CD4-positive, alpha-beta T cell treated with Interleukin-15 for 1 hour (primary cell): ENCODE results near the gene COL7A1.
"Not testable (repeated sequence)": the region's sequence is repeated elsewhere in the genome, so short reads cannot be mapped to it uniquely, and the experiment has no call there.

Experiments
- DNase-seq: peaks from one replicate; pipeline ENCODE4 v3.0.0-alpha.2; 2020

The COL7A1 gene

DNA sequence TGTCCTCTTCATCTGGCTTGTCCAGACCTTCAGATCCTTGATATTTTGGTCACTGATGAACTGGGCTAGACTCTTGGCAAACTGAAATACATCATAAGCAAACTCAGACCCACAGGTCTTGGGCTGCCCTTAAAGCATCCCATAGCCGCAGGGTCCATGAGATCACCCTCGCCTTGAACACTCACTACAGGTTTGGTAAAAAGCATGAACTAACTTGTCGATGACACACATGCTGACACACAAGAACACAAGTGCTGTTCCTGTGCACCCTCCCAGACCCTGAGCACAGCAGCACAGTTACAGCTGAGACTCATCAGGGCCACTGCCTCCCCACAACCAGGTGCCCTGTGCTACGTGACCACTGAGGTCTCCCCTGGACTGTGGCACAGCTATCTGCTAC is 59.6 kb downstream of the COL7A1 start:
- DNase-seq = no peak

DNA sequence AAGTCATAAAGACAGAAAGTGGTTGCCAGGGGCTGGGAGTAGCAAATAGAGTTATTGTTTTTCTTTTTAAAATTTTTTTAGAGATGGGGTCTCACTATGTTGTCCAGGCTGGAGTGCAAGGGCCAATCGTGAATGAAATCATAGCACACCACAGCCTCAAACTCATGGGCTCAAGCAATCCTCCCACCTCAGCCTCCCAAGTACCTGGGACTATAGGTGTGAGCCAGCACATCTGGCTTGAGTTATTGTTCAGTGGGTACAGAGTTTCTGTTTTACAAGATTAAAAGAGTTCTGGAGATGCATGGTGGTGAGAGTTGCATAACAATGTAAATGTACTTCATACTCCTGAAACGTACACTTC is 62.2 kb downstream of the COL7A1 start:
- no peak for DNase-seq

DNA sequence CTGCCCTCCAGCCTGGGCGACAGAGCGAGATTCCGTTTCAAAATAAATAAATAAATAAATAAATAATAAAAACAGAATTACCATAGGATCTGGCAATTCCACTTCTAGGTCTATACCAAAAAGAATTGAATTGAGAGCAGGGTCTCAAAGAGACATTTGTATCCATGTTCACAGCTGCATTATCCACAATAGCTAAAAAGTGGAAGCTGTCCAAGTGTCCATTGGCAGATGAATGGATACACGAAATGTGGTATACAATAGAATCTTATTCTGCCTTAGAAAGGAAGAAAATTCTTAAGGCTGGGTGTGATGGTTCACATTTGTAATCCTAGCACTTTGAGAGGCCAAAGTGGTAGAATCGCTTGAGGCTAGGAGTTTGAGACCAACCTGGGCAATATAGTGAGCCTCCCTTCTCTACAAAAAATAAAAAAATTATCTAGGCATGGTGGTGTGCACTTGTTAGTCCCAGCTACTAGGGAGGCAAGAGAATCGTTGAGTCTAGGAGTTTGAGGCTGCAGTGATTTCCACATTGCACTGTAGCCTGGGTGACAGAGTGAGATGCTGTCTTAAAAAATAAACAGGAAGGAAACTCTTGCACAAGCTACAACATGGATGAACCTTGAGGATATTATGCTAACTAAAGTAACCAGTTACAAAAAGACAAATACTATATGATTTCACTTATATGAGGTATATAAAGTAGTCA is 62.7 kb downstream of the COL7A1 start:
- no peak for DNase-seq

DNA sequence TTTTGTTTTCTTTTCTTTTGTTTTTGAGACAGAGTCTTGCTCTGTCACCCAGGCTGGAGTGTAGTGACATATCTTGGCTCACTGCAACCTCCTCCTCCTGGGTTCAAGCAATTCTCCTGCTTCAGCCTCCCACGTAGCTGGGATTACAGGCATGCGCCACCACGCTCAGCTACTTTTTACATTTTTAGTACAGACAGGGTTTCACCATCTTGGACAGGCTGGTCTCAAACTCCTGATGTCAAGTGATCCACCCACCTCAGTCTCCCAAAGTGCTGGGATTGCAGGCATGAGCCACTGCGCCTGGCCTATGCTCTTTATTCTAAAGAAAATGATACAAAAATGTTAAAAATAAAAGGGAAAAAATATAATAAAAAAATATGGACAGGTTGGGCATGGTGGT is 64.4 kb downstream of the COL7A1 start:
- DNase-seq = not testable (repeated sequence)

DNA sequence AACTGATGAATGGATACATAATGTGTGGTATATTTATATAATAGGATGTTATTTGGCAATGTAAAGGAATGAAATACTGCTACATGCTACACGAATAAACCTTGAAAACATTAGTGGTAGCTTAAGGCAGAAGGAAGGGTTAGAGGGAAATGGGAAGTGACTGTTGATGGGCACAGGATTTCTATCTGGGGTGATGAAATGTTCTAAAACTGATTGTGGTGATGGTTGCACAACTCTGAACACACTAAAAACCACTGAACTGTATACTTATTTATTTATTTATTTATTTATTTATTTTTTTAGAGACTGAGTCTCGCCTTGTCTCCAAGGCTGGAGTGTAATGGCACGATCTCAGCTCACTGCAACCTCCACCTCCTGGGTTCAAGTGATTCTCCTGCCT is 66.4 kb downstream of the COL7A1 start:
- DNase-seq = no peak

DNA sequence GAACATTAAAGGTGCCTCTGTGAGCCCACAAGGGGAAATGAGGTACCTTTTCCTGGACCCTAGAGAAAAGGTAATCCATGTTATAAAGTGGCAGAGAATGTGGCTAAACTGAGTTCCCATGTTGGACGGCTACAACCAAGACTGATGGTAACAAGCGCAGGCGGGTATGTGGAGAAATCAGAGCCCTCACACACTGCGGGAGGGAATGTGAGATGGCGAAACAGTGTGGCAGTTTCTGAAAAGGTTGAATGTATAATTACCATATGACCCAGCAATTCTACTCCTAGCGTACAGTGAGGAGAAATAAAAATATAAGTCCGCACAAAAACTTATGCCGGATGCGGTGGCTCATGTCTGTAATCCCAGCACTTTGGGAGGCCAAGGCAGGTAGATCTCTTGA is 67.1 kb downstream of the COL7A1 start:
- no peak for DNase-seq

DNA sequence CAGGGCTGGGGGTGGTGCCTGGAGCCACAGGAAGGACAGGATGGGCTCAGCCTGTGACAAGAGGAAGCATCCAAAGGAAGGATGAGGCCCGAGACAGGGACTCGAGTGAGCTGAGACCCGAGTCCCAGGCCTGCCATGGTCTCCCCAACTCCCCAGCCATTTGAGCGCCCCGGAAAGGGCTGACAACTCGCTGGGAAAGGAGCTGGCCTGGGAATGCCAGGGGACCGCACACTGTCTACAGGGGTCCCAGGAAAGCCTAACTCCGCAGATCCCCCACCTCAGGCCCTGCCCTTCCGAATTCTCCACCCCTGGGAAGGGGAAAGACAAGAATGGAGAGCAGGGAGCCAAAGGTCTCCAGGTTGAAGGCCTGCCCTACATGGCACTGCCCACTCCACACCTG is 70.2 kb downstream of the COL7A1 start:
- no peak for DNase-seq

DNA sequence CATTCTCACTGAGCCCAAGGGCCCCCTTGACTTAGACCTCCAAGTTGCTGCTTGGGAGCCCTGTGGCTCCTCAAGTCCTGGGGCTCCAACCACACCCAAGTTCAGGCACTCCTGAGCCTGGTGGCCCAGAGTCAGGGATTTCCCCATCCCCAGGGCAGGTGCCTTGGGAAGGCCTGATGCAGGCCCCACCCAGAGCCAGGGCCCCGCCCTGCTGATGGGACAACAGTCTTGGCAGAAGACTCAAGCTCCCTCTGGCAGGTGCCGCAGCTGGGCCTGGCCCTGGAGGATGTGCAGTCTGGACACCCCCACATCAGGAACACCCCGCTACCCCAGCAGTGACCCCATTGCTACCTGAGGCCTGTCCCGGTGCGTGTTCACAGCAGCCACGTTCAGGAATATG is 73.5 kb downstream of the COL7A1 start:
- no peak for DNase-seq

DNA sequence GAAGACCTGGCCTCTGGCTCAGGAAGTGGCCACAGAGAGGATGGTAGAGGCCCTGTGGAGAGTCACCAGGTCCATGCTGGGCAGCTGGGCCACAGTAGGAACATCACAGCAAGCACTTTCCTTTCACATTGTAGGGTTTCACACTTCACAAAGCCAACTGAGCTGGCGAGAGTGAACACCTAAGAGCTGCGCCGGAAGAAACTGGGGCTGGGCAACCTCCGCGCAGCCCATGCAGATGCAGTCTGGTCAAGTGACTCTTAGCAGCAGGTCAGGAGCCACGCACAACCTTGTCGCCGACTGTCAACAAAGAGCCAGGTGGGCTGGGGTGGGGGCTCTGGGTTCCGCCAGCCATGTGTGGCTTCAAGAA is 75.9 kb downstream of the COL7A1 start:
- no peak for DNase-seq

DNA sequence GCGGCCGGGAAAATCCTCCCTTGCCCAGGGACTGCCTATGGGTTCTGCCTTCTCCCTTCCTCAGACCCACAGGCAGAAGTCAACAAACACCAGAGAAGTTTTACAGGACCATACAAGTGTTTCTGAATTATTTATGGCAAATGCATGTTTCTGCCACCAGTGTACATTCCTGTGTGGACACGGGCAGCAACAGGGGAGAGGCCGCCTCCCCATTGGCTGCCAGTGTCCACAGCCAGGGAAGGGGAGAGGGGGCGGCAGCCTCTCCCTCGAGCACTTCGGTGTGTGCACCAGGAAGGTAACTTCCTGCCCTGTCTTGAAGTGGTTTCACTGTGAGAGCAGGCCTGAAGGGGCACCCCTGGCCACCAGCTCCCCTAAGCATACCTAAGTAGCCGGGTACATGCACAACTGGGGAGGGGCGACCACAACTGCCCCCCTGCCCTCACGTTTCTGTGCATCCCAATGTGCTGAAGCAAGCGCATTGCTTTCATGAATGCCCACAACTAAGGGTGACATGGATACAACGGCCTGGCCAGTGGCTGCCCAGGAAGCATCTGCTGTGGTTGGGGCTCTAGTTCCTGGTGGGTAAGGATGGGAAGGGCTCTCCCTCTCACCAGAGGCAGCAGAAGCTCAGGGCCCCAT is 76.4 kb downstream of the COL7A1 start:
- DNase-seq = no peak

DNA sequence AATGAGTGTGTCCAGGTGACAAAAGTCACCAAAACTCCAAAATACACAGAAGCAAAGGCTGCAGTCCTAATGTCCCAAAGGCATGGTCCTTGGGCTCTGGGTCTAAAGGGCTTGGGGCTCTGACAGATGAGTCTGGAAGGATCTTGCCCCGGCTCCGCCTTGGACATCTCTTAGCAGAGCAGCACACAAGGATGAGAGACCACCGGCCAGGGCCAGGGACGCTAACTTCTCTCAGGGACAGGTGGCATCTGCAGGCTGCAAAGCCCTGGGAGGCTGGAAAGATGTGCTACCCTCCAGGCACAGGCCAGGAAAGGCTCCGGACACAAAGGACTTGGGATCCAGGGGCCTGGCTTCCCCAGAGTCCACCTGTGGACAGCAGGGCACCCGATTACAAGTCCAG is 77.1 kb downstream of the COL7A1 start:
- no peak for DNase-seq

DNA sequence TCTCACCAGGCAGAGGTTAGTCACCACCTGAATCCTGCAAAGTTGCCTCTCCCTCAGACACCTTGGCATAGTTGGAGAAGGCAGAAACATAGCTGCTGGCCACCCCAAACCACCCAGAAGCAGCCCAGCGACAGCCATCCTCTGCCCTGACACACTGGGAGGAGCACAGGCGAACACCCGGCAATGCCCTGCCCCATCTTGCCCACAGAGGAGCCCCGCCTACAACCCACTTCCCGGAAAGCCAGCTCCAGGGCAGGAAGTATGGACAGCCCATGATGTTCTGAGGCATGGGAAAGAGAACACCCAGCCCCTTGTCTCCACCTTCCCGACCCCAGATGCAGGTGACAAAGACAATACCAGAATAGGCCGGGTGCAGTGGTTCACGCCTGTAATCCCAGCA is 78.6 kb downstream of the COL7A1 start:
- no peak for DNase-seq

DNA sequence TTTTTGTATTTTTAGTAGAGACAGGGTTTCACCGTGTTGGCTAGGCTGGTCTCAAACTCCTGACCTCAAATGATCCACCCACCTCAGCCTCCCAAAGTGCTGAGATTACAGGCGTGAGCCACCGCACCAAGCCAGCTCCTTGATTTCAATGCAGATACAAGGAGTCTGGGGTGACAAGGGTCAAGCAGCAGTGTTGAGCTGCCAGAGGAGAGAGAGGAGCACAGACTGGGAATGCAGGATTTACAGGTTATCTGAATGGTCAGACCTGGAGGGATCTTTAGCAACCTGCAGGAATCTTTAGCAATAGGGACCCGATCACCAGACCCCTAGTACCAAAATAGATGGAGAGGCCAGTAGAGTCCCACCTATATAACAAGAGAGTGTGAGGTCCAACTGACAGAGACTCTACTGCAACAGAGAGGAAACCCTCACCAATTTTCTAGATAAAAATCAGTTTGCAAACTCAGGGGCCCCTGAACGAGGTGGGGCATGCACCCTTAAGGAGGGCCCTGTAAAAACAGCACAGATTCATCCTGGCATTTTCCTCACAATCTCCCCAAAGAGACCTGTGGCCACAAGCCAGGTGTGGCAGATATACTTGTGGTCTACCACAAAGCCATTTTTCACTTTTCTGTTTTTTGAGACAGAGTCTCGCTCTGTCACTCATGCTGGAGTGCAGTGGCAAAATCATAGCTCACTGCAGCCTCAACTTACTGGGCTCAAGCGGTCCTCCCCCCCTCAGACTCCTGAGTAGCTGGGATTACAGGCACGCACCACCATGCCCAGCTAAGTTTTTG is 80.5 kb downstream of the COL7A1 start:
- DNase-seq = no peak
